ENCODE results near the gene CTSF.

- TF ChIP-seq POLR2AphosphoS5 (IDR thresholded peaks at IDR 0.05; ENCODE audit: low read depth, low read length) (no peak), TCF7L2 (IDR thresholded peaks at IDR 0.05; ENCODE audit: low read depth, low read length) (no peak), CTCF (IDR thresholded peaks at IDR 0.05) (no peak), REST (IDR thresholded peaks at IDR 0.05; ENCODE audit: insufficient read depth in 1 of 2, low read depth in 2 of 2, low read length in 1 of 2) (no peak), SIN3A (IDR thresholded peaks at IDR 0.05; ENCODE audit: borderline replicate concordance, insufficient read depth, low read depth, low read length) (no peak)
Measured at GRCh38 chr11:66617155-66617834, 48.9 kb upstream of the CTSF start.

All from Panc1 (cell line).